Measurements from ENCODE around the gene TFF3.

Gene TFF3

GRCh38 chr21:42291003-42291750 is 24.0 kb downstream of the TFF3 start:
- TF ChIP-seq EZH2phosphoT487 (IDR thresholded peaks at IDR 0.05; ENCODE audit: low read length) (no peak), EZH2 (optimal IDR thresholded peaks at IDR 0.05; ENCODE audit: low read depth, low read length) (no peak)
- TF ChIP-seq, protein P1, sequence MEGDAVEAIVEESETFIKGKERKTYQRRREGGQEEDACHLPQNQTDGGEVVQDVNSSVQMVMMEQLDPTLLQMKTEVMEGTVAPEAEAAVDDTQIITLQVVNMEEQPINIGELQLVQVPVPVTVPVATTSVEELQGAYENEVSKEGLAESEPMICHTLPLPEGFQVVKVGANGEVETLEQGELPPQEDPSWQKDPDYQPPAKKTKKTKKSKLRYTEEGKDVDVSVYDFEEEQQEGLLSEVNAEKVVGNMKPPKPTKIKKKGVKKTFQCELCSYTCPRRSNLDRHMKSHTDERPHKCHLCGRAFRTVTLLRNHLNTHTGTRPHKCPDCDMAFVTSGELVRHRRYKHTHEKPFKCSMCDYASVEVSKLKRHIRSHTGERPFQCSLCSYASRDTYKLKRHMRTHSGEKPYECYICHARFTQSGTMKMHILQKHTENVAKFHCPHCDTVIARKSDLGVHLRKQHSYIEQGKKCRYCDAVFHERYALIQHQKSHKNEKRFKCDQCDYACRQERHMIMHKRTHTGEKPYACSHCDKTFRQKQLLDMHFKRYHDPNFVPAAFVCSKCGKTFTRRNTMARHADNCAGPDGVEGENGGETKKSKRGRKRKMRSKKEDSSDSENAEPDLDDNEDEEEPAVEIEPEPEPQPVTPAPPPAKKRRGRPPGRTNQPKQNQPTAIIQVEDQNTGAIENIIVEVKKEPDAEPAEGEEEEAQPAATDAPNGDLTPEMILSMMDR (IDR thresholded peaks at IDR 0.05; ENCODE audit: low read length), result no peak

DNA sequence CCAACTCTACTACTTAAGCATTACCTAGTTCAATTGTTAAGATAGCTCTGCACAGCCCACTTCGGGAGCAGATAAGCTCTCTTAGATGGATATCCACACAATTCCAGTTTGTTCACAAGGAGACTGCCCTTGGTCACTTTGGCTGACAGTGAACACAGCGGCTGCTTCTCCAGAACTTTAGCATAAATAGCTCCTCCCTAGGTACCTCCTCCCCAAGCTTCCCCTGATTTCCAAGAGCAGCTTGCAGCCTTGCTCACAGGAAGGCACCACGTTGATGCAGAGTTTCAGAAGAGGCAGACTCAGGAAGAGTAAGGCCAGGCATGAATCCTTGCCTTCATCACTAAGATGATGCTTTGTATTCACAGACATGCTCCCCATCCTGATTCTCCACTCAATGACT is 24.7 kb downstream of the TFF3 start:
- Histone ChIP-seq H3K9me3 (replicated peaks; ENCODE audit: insufficient read depth, low read length) (no peaks in the 10 kb centered on the region), H3K79me2 (ENCODE audit: low read length) (no peaks in the 10 kb centered on the region), H3K9ac (ENCODE audit: low read length) (no peak overlapping the region), H4K20me1 (ENCODE audit: insufficient read depth, low read length) (no peaks in the 10 kb centered on the region), H3K4me2 (ENCODE audit: low read depth, low read length) (no peak overlapping the region), H3K27ac (ENCODE audit: low read length) (no peak overlapping the region), H2AFZ (ENCODE audit: low read length) (no peak overlapping the region), H3K4me1 (ENCODE audit: low read length) (no peaks in the 10 kb centered on the region), H3K4me3 (ENCODE audit: low read length) (no peak overlapping the region), H3K27me3 (replicated peaks; ENCODE audit: insufficient read depth, low read length) (peaks cover 58% of the 10 kb centered on the region), H3K36me3 (replicated peaks; ENCODE audit: insufficient read depth, low read length) (no peaks in the 10 kb centered on the region), H3F3A (ENCODE audit: insufficient read depth, low read length) (no peaks in the 10 kb centered on the region), H3K9me2 (replicated peaks; ENCODE audit: insufficient read depth, low read length) (no peaks in the 10 kb centered on the region)
- TF ChIP-seq EZH2phosphoT487 (IDR thresholded peaks at IDR 0.05; ENCODE audit: low read length) (no peak), EZH2 (optimal IDR thresholded peaks at IDR 0.05; ENCODE audit: low read depth, low read length) (no peak)
- TF ChIP-seq, protein P1 (IDR thresholded peaks at IDR 0.05; ENCODE audit: low read length), result no peak
- no peak for DNase-seq

More at GRCh38 chr21:42291003-42291750, 24.0 kb downstream of the TFF3 start:
- Histone ChIP-seq H3K9me2 (replicated peaks; ENCODE audit: insufficient read depth, low read length) (no peaks in the 10 kb centered on the region), H3K9ac (ENCODE audit: low read length) (no peak overlapping the region), H3K4me2 (ENCODE audit: low read depth, low read length) (no peak overlapping the region), H4K20me1 (ENCODE audit: insufficient read depth, low read length) (no peaks in the 10 kb centered on the region), H3K27ac (ENCODE audit: low read length) (no peak overlapping the region), H3K4me3 (ENCODE audit: low read length) (no peak overlapping the region), H3K27me3 (replicated peaks; ENCODE audit: insufficient read depth, low read length) (peaks cover 58% of the 10 kb centered on the region), H3K36me3 (replicated peaks; ENCODE audit: insufficient read depth, low read length) (no peaks in the 10 kb centered on the region), H2AFZ (ENCODE audit: low read length) (no peak overlapping the region), H3K9me3 (replicated peaks; ENCODE audit: insufficient read depth, low read length) (no peaks in the 10 kb centered on the region), H3K79me2 (ENCODE audit: low read length) (no peaks in the 10 kb centered on the region), H3F3A (ENCODE audit: insufficient read depth, low read length) (no peaks in the 10 kb centered on the region), H3K4me1 (ENCODE audit: low read length) (no peaks in the 10 kb centered on the region)
- no peak for DNase-seq

- Histone ChIP-seq H4K20me1 (ENCODE audit: insufficient read depth, low read length) (no peaks in the 10 kb centered on the region), H3F3A (ENCODE audit: insufficient read depth, low read length) (no peaks in the 10 kb centered on the region), H3K4me3 (ENCODE audit: low read length) (no peak overlapping the region), H3K9me2 (replicated peaks; ENCODE audit: insufficient read depth, low read length) (no peaks in the 10 kb centered on the region), H3K27ac (ENCODE audit: low read length) (no peak overlapping the region), H3K4me1 (ENCODE audit: low read length) (no peaks in the 10 kb centered on the region), H3K27me3 (replicated peaks; ENCODE audit: insufficient read depth, low read length) (peaks cover 61% of the 10 kb centered on the region), H3K9me3 (replicated peaks; ENCODE audit: insufficient read depth, low read length) (no peaks in the 10 kb centered on the region), H3K4me2 (ENCODE audit: low read depth, low read length) (no peak overlapping the region), H3K9ac (ENCODE audit: low read length) (no peak overlapping the region), H3K36me3 (replicated peaks; ENCODE audit: insufficient read depth, low read length) (no peaks in the 10 kb centered on the region), H3K79me2 (ENCODE audit: low read length) (no peaks in the 10 kb centered on the region), H2AFZ (ENCODE audit: low read length) (no peak overlapping the region)
- DNase-seq, result no peak
- TF ChIP-seq, protein P1 (IDR thresholded peaks at IDR 0.05; ENCODE audit: low read length), result no peak
- TF ChIP-seq EZH2 (optimal IDR thresholded peaks at IDR 0.05; ENCODE audit: low read depth, low read length) (no peak), EZH2phosphoT487 (IDR thresholded peaks at IDR 0.05; ENCODE audit: low read length) (no peak)
Observed at GRCh38 chr21:42289926-42290325, 25.3 kb downstream of the TFF3 start.

Data from MM.1S (cell line).